ENCODE data around the gene CELA3B.

The CELA3B gene

GRCh38 chr1:21937372-21938121 is 39.3 kb upstream of the CELA3B start:
- POLR2A ChIA-PET = interaction anchor here (0.9 to 1.3 kb wide), 2 partner anchors 18 to 88 kb away, joined by 3 read pairs; no protein-coding TSS in a partner anchor
- Histone ChIP-seq H3K27ac (ENCODE audit: extremely low read depth, low read depth, low read length) (peak overlapping the region; percentile 39; the same call in 1 of the 2 replicates), H3K4me3 (ENCODE audit: low read depth, low read length) (no peak overlapping the region), H3K9me3 (ENCODE audit: control insufficient read depth, insufficient read depth, low read depth, low read length) (no peaks in the 10 kb centered on the region), H3K4me1 (ENCODE audit: control insufficient read depth, insufficient read depth, low read length) (0 out of 2 replicates have a peak, but pooled peaks cover 3% of the 10 kb centered on the region), H3K36me3 (ENCODE audit: control insufficient read depth in 2 of 2, insufficient read depth in 1 of 2, low read length in 2 of 2) (no peaks in the 10 kb centered on the region)
- CTCF ChIA-PET = interaction anchor here (0.6 to 0.8 kb wide), 3 partner anchors 23 to 529 kb away, joined by 3 read pairs; no protein-coding TSS in a partner anchor
- TF ChIP-seq ZBTB44 (tag by site-specific recombination; IDR thresholded peaks at IDR 0.05) = peak; percentile 54; the same call in 1 of the 2 replicates
- TF ChIP-seq ZNF157 (tag by site-specific recombination; IDR thresholded peaks at IDR 0.05) = 0 out of 2 replicates have a peak, but pooled peaks have one; percentile 11
- TF ChIP-seq ZNF426 (tag by site-specific recombination; IDR thresholded peaks at IDR 0.05) = no peak
- no peak for TF ChIP-seq ZNF350 (tag by site-specific recombination; IDR thresholded peaks at IDR 0.05)
- peak; percentile 39; the same call in 1 of the 2 replicates for TF ChIP-seq KLF10 (tag by site-specific recombination; IDR thresholded peaks at IDR 0.05)
- TF ChIP-seq KLF8 (tag by site-specific recombination; IDR thresholded peaks at IDR 0.05) = peak; percentile 63
- no peak for TF ChIP-seq ZBTB6 (tag by site-specific recombination; IDR thresholded peaks at IDR 0.05)
- TF ChIP-seq ZFHX2 (tag by site-specific recombination; conservative IDR thresholded peaks at IDR 0.05) = peak; percentile 88
- 0 out of 2 replicates have a peak, but pooled peaks have one; percentile 15 for TF ChIP-seq KLF1 (tag by site-specific recombination; IDR thresholded peaks at IDR 0.05)
- TF ChIP-seq EGR2 (tag by site-specific recombination; IDR thresholded peaks at IDR 0.05; ENCODE audit: low read depth) = peak; percentile 55
- TF ChIP-seq ZNF701 (tag by site-specific recombination; IDR thresholded peaks at IDR 0.05) = no peak
- TF ChIP-seq ZNF335 (tag by site-specific recombination; conservative IDR thresholded peaks at IDR 0.05) = peak; percentile 71; the same call in 1 of the 2 replicates
- no peak; the same call in 1 of the 2 replicates for TF ChIP-seq ZNF660 (tag by site-specific recombination; IDR thresholded peaks at IDR 0.05)
- no peak for TF ChIP-seq ZNF473 (tag by site-specific recombination; IDR thresholded peaks at IDR 0.05)
- TF ChIP-seq PATZ1 (tag by site-specific recombination; IDR thresholded peaks at IDR 0.05) = peak; percentile 16; the same call in 1 of the 2 replicates
- TF ChIP-seq ZNF704 (tag by site-specific recombination; IDR thresholded peaks at IDR 0.05) = no peak
- TF ChIP-seq ZNF311 (tag by site-specific recombination; IDR thresholded peaks at IDR 0.05; ENCODE audit: borderline replicate concordance) = no peak
- peak; percentile 90 for TF ChIP-seq ZBTB20 (tag by site-specific recombination; IDR thresholded peaks at IDR 0.05)
- 0 out of 2 replicates have a peak, but pooled peaks have one; percentile 39 for TF ChIP-seq ZNF362 (tag by site-specific recombination; IDR thresholded peaks at IDR 0.05)
- TF ChIP-seq PRDM10 (tag by site-specific recombination; IDR thresholded peaks at IDR 0.05) = 0 out of 2 replicates have a peak, but pooled peaks have one; percentile 18
- peak; percentile 25; the same call in 1 of the 2 replicates for TF ChIP-seq YY1 (tag by site-specific recombination; IDR thresholded peaks at IDR 0.05)
- TF ChIP-seq ZNF510 (tag by site-specific recombination; IDR thresholded peaks at IDR 0.05; ENCODE audit: insufficient replicate concordance) = no peak
- no peak for TF ChIP-seq SETDB1 (IDR thresholded peaks at IDR 0.05; ENCODE audit: insufficient read length, low read length)
- peak; percentile 87 for TF ChIP-seq ZSCAN30 (tag by site-specific recombination; IDR thresholded peaks at IDR 0.05)
- 0 out of 2 replicates have a peak, but pooled peaks have one; percentile 2 for TF ChIP-seq BCL11B (tag by site-specific recombination; IDR thresholded peaks at IDR 0.05; ENCODE audit: low read depth)
- peak; percentile 51; the same call in 1 of the 2 replicates for TF ChIP-seq ZBTB48 (tag by site-specific recombination; IDR thresholded peaks at IDR 0.05)

All from HEK293 (cell line).